Right kidney (tissue), 1 donor: ENCODE measurements around the gene NBDY.
"Not testable (repeated sequence)": the region's sequence is repeated elsewhere in the genome, so short reads cannot be mapped to it uniquely, and the experiment has no call there.

Source experiments
- DNase-seq: peaks from one replicate; pipeline ENCODE4 v3.0.0-alpha.2; 2016

NBDY gene

DNA sequence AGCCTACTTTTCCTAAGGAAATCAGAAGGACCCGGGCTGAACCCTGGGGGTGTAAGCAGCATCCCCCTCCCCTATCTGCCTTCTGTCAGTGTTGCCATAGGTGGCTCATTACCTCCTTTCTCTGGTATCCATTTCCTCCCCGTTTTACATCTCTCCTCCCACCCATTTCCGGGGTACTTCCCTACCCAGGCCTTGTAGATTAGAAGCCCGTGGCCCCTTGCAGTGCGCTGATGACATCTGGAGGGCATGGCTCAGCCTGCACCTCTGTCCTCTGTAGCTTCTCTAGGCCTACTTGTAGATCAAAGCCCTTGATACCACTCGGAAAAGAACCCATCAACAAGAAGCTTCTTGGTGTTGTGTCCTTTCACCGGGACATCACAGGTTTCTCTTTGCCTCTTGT lies 71.8 kb downstream of the NBDY start:
- DNase-seq: no peak

DNA sequence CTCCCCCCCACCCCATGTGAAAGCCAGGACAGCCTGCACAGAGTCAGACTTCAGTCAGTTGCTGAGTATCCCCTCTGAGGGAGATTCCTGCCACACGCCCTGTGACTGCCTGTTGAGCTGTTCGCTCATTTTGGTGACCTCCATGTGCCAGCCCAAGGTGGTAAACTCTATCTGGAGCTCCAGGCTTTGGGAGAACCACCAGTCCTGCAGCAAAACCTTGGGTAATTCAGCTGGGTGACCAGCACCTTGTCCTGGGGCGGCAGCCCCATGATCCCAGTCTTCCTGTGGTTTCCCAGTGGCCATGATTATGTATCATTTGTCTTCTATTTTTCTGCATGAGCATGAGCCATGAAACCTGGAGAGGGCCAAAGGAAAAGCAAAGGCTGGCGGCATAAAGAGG lies 73.4 kb downstream of the NBDY start:
- DNase-seq: no peak

- DNase-seq: peak; percentile 14
Measured at GRCh38 chrX:56802921-56803849, 74.1 kb downstream of the NBDY start.

GRCh38 chrX:56803850-56804681 lies 75.0 kb downstream of the NBDY start:
- DNase-seq: no peak

DNA sequence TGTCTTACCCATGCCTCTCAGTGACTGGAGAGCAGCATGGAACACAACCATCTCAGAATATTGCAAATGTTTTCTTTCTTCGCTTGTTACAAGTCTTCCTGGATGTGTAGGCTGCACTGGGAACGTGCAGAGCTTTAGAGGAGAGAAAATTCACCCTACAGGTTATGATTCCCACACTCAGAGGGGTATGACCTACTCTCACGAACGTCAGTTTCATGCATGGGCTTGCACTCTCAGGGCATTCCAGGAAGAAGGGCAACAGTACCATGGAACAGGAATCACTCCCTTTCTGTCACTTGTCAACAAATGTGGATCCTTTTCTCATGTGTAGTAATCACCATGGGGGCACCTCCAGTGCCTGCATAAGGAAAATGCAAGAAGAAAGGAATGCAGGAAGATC lies 75.8 kb downstream of the NBDY start:
- no peak for DNase-seq

DNA sequence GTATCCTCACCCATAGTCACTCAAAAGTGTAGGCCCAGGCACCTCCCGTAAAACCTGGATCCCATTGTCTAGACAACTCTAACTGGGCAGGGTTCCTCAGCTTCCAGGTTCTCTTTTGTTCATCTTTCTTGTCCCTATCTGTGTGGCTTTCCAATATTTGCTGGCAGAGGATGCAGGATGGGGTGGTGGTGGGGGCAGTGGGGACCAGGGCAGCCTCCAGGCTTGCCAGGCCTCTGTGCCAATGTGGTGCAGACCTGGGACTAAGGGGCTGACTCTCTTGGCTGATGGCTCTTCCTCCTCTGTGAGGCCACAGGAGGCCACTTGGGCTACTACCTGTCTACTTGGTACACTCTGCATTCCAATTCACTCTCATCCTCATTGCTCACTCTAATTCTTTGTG lies 76.4 kb downstream of the NBDY start:
- DNase-seq: no peak

DNA sequence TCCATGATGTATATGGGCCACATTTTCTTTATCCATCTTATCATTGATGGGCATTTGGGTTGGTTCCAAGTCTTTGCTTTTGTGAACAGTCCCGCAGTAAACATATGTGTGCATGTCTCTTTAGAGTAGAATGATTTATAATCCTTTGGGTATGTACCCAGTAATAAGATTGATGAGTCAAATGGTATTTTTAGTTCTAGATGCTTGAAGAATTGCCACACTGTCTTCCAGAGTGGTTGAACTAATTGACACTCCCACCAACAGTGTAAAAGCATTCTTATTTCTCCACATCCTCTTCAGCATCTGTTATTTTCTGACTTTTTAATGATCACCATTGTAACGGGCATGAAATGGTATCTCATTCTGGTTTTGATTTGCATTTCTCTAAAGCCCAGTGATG lies 77.1 kb downstream of the NBDY start:
- not testable (repeated sequence) for DNase-seq

DNA sequence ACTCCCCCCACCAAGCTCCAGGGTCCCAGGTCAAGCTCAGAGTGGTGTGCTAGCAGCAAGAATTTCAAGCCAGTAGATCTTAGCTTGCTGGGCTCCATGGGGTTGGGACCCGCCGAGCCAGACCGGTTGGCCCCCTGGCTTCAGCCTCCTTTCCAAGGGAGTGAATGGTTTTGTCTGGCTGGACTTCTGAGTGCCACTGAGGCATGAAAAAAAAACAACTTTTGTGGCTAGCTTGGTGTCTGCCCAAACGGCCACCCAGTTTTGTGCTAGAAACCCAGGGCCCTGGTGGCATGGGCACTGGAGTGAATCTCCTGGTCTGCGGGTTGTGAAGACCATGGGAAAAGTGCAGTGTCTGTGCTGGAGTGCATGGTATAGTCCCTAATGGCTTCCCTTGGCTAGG lies 82.6 kb downstream of the NBDY start:
- no peak for DNase-seq

- DNase-seq: no peak
Measured at GRCh38 chrX:56812515-56813105, 83.6 kb downstream of the NBDY start.

GRCh38 chrX:56813318-56813837 lies 84.3 kb downstream of the NBDY start:
- no peak for DNase-seq

GRCh38 chrX:56817179-56817578 lies 88.1 kb downstream of the NBDY start:
- DNase-seq: no peak

DNA sequence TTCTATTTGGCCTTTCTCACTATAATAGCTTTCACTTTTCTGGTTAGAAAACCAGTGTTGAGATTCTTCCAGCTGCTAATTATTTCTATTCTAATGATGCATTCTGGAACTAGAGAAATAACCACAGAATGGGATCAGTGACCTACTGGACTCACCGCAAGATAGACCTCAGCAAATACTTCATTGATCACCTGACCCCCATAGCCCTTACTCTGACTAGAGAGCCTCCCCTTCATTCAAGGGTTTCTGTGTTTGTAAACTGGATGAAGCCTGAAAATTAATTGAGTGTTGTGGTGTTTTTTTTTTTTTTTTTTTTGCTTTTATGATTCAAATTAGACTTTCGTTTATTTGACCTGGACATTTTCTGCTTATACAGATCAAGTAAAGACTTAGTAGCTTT lies 97.0 kb downstream of the NBDY start:
- DNase-seq: no peak

- no peak for DNase-seq
Measured at GRCh38 chrX:56833626-56834025, 104.6 kb downstream of the NBDY start.

- DNase-seq: no peak
Measured at GRCh38 chrX:56853436-56853835, 124.4 kb downstream of the NBDY start.

GRCh38 chrX:56857042-56857441 lies 128.0 kb downstream of the NBDY start:
- no peak for DNase-seq

- no peak for DNase-seq
Measured at GRCh38 chrX:56860888-56861287, 131.8 kb downstream of the NBDY start.
